ENCODE results near the gene ERFL.

Gene ERFL

GRCh38 chr19:41859618-41860418 is 68.4 kb downstream of the ERFL start, which contains the start of gene RPS19:
Gene RPS19, plus strand, starts transcription at chr19:41860255. Its CDS starts 520 bp downstream, at chr19:41860775.
- peak; percentile 97 for DNase-seq (ENCODE audit: low read depth)

- DNase-seq (ENCODE audit: low read depth): no peak
Observed at GRCh38 chr19:41859213-41859617, 69.0 kb downstream of the ERFL start.
